Choroid plexus epithelial cell (primary cell): Measurements from ENCODE around the gene FH.

Source experiments
- DNase-seq: peaks from one replicate; pipeline ENCODE4 v3.0.0-alpha.2; 2010; ENCODE audit warnings: low read depth
- H3K4me3 ChIP-seq: 2 replicates; pipeline ENCODE4 v1.5.1; 2011; ENCODE audit warnings: low read depth, mild to moderate bottlenecking, control low read depth, low read length, moderate library complexity
- TF ChIP-seq, protein P1 (sequence below): conservative IDR thresholded peaks from 2 replicates; pipeline ENCODE4 v1.5.1; 2011; ENCODE audit warnings: low read depth, mild to moderate bottlenecking, control low read depth, inconsistent platforms, low read length, moderate library complexity

FH gene

DNA sequence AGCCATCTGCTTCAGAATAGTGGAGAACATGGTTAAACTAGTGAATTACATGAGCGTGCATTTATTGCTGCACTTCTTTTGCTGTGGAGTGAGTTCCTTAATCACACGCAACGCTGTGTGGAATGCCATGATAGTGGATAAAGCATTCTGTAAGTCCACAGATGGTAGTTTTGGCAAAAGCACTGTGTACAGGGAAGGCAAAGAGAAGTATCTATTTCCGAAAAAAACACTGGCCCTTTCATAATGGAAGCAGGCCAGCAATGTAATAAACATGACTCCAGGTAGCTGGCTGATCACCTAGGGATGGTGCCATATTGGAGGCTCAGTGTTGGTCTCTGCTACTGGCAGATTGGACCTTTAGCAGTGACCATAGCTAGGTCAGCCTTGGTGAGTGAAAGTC lies 67.6 kb downstream of the FH start:
- H3K4me3 ChIP-seq = no peak overlapping the region
- TF ChIP-seq, protein P1, sequence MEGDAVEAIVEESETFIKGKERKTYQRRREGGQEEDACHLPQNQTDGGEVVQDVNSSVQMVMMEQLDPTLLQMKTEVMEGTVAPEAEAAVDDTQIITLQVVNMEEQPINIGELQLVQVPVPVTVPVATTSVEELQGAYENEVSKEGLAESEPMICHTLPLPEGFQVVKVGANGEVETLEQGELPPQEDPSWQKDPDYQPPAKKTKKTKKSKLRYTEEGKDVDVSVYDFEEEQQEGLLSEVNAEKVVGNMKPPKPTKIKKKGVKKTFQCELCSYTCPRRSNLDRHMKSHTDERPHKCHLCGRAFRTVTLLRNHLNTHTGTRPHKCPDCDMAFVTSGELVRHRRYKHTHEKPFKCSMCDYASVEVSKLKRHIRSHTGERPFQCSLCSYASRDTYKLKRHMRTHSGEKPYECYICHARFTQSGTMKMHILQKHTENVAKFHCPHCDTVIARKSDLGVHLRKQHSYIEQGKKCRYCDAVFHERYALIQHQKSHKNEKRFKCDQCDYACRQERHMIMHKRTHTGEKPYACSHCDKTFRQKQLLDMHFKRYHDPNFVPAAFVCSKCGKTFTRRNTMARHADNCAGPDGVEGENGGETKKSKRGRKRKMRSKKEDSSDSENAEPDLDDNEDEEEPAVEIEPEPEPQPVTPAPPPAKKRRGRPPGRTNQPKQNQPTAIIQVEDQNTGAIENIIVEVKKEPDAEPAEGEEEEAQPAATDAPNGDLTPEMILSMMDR = no peak
- no peak for DNase-seq
